HepG2 (cell line): ENCODE results near the gene TGM2. TPM values are rescaled to one million over a fixed set of nuclear protein-coding genes. Genes with fewer than 3 reads are reported as not detected.

Experiments
- MAFG ChIP-seq: sonication (generic); formaldehyde crosslinking; IDR thresholded peaks from 2 replicates; pipeline ENCODE4 v1.5.1; 2020; ENCODE audit warnings: mild to moderate bottlenecking, missing genetic modification reagents
- PLSCR1 ChIP-seq: sonication (generic); formaldehyde crosslinking; IDR thresholded peaks from 2 replicates; pipeline ENCODE4 v1.5.0; 2020; ENCODE audit warnings: missing genetic modification reagents, mild to moderate bottlenecking, borderline replicate concordance
- PRDM10 ChIP-seq: sonication (generic); formaldehyde crosslinking; IDR thresholded peaks from 2 replicates; pipeline ENCODE4 v1.4.0; 2020; ENCODE audit warnings: low read depth, missing genetic modification reagents
- REPIN1 ChIP-seq: sonication (generic); formaldehyde crosslinking; IDR thresholded peaks from 2 replicates; pipeline ENCODE4 v1.8.0; 2022; ENCODE audit warnings: missing genetic modification reagents, low read depth, mild to moderate bottlenecking, borderline replicate concordance
- SMAD3 ChIP-seq: sonication (generic); formaldehyde crosslinking; IDR thresholded peaks from 2 replicates; pipeline ENCODE4 v1.4.0; 2020; ENCODE audit warnings: missing genetic modification reagents
- SP4 ChIP-seq: sonication (generic); formaldehyde crosslinking; IDR thresholded peaks from 2 replicates; pipeline ENCODE4 v1.8.1; 2023; ENCODE audit warnings: mild to moderate bottlenecking, missing genetic modification reagents
- ZNF160 ChIP-seq: sonication (generic); formaldehyde crosslinking; IDR thresholded peaks from 2 replicates; pipeline ENCODE4 v1.8.0; 2022; ENCODE audit warnings: mild to moderate bottlenecking, inconsistent platforms, missing genetic modification reagents
- ZNF230 ChIP-seq: sonication (generic); formaldehyde crosslinking; IDR thresholded peaks from 2 replicates; pipeline ENCODE4 v1.4.0; 2020; ENCODE audit warnings: mild to moderate bottlenecking, missing genetic modification reagents
- ZNF629 ChIP-seq: sonication (generic); formaldehyde crosslinking; conservative IDR thresholded peaks from 2 replicates; pipeline ENCODE4 v1.5.0; 2020; ENCODE audit warnings: missing genetic modification reagents
- ZNF710 ChIP-seq: sonication (generic); formaldehyde crosslinking; IDR thresholded peaks from 2 replicates; pipeline ENCODE4 v1.5.0; 2020; ENCODE audit warnings: mild to moderate bottlenecking, missing genetic modification reagents, borderline replicate concordance
- ZNF770 ChIP-seq: sonication (generic); formaldehyde crosslinking; IDR thresholded peaks from 2 replicates; pipeline ENCODE4 v1.5.0; 2020; ENCODE audit warnings: mild to moderate bottlenecking, missing genetic modification reagents
- polyA plus RNA-seq, 8 experiments: library from polyadenylated mRNA; depleted of rRNA in 3 of 8; stranded (reverse) in 7 of 8; unstranded in 1 of 8; fragments of >200 nt; fragmentation: Illumina TruSeq in 4 of 8; extraction: Trizol in 4 of 8; gene quantifications; 2 replicates each; pipeline versions ENCODE4 v1.2.1 to v1.2.3, GENCODE V29; 2011 to 2016; ENCODE audit warnings: low read depth in 4 of 8, missing spikeins in 1 of 8, mixed read lengths in 1 of 8; ENCODE audit not compliant: insufficient read depth in 1 of 8
- total RNA-seq, 5 experiments: library from RNA; depleted of rRNA; stranded (reverse); fragments of >200 nt; fragmentation: Illumina TruSeq; extraction: Trizol; gene quantifications; 2 replicates each; pipeline ENCODE4 v1.2.3, GENCODE V29; 2016; ENCODE audit warnings: low read depth in 1 of 5

The TGM2 gene
- total and polyA plus RNA-seq, 2 of the 13 experiments (the other 11 are each of a cell fraction or from before 2014, with no cell fraction given) = 4.2 to 46.4 TPM

- TF ChIP-seq ZNF710 (no peak), ZNF230 (CRISPR knock-in tag) (no peak), PLSCR1 (CRISPR knock-in tag) (no peak), ZNF770 (CRISPR knock-in tag) (no peak), SMAD3 (0 out of 2 replicates have a peak, but pooled peaks have one; percentile 60), ZNF629 (CRISPR knock-in tag) (no peak), PRDM10 (CRISPR knock-in tag) (peak; percentile 56; the same call in 1 of the 2 replicates), MAFG (CRISPR knock-in tag) (no peak), REPIN1 (CRISPR knock-in tag) (no peak), SP4 (CRISPR knock-in tag) (no peak), ZNF160 (no peak)
Observed at GRCh38 chr20:38123021-38123587, 42.0 kb downstream of the TGM2 start (continued).
